ENCODE measurements around the gene VTCN1.

Gene VTCN1

DNA sequence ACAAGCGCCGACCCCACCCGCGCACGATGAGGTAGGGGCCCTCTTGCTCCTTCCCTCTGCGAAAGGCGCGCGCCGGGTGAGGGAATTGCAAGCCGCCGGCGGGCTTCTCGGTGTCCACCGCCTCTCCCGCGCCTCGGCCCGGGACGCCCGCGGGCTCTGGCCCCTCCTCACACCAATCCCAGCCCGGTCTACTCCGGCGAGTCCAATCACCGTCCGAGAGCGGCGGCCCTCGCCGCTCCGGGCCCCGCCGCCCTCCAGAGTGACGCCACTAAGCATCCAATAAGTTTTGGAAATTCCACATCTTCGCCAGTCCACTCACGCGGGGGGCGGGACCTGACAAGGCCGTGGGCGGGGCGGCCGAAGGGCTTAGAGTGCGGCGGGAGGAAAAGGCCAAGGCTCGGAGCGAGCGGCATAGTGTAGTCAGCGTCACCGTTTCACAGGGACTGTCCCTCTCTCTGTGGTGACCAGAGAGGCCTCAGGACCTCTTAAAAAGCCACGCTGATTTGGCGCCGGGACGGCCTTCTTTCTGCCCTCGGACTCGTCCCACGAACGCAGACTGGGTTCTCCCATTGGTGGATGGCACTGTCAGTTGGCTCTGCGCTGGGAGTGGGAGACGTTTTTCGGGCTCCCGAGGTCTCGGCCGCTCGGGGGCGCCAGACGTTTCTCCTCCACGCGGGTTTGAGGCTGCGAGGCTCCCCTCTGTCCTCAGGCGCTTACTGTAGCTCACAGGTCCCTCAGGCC is 89.0 kb downstream of the VTCN1 start, which contains the start of gene TRIM45 (continued):
- TF ChIP-seq INSM2 (tag by site-specific recombination; IDR thresholded peaks at IDR 0.05) = no peak
- peak; percentile 25; the same call in 1 of the 2 replicates for TF ChIP-seq ZBTB20 (tag by site-specific recombination; IDR thresholded peaks at IDR 0.05)
- TF ChIP-seq, protein P1, sequence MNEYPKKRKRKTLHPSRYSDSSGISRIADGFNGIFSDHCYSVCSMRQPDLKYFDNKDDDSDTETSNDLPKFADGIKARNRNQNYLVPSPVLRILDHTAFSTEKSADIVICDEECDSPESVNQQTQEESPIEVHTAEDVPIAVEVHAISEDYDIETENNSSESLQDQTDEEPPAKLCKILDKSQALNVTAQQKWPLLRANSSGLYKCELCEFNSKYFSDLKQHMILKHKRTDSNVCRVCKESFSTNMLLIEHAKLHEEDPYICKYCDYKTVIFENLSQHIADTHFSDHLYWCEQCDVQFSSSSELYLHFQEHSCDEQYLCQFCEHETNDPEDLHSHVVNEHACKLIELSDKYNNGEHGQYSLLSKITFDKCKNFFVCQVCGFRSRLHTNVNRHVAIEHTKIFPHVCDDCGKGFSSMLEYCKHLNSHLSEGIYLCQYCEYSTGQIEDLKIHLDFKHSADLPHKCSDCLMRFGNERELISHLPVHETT (tag by site-specific recombination; IDR thresholded peaks at IDR 0.05) = no peak
- no peak for TF ChIP-seq ZNF132 (tag by site-specific recombination; IDR thresholded peaks at IDR 0.05; ENCODE audit: borderline replicate concordance)
- TF ChIP-seq ZNF544 (tag by site-specific recombination; IDR thresholded peaks at IDR 0.05) = no peak
- no peak for TF ChIP-seq OVOL3 (tag by site-specific recombination; IDR thresholded peaks at IDR 0.05)
- no peak for TF ChIP-seq SCRT2 (tag by site-specific recombination; IDR thresholded peaks at IDR 0.05)
- TF ChIP-seq, protein P2, sequence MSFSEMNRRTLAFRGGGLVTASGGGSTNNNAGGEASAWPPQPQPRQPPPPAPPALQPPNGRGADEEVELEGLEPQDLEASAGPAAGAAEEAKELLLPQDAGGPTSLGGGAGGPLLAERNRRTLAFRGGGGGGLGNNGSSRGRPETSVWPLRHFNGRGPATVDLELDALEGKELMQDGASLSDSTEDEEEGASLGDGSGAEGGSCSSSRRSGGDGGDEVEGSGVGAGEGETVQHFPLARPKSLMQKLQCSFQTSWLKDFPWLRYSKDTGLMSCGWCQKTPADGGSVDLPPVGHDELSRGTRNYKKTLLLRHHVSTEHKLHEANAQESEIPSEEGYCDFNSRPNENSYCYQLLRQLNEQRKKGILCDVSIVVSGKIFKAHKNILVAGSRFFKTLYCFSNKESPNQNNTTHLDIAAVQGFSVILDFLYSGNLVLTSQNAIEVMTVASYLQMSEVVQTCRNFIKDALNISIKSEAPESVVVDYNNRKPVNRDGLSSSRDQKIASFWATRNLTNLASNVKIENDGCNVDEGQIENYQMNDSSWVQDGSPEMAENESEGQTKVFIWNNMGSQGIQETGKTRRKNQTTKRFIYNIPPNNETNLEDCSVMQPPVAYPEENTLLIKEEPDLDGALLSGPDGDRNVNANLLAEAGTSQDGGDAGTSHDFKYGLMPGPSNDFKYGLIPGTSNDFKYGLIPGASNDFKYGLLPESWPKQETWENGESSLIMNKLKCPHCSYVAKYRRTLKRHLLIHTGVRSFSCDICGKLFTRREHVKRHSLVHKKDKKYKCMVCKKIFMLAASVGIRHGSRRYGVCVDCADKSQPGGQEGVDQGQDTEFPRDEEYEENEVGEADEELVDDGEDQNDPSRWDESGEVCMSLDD (tag by site-specific recombination; IDR thresholded peaks at IDR 0.05) = peak; percentile 64; the same call in 1 of the 2 replicates
- TF ChIP-seq ZNF707 (tag by site-specific recombination; IDR thresholded peaks at IDR 0.05) = no peak
- peak; percentile 89 for TF ChIP-seq ZNF561 (tag by site-specific recombination; IDR thresholded peaks at IDR 0.05; ENCODE audit: borderline replicate concordance)
- no peak for TF ChIP-seq ZNF37A (tag by site-specific recombination; IDR thresholded peaks at IDR 0.05)
- peak; percentile 87 for TF ChIP-seq ZFHX2 (tag by site-specific recombination; conservative IDR thresholded peaks at IDR 0.05)
- TF ChIP-seq, protein P3, sequence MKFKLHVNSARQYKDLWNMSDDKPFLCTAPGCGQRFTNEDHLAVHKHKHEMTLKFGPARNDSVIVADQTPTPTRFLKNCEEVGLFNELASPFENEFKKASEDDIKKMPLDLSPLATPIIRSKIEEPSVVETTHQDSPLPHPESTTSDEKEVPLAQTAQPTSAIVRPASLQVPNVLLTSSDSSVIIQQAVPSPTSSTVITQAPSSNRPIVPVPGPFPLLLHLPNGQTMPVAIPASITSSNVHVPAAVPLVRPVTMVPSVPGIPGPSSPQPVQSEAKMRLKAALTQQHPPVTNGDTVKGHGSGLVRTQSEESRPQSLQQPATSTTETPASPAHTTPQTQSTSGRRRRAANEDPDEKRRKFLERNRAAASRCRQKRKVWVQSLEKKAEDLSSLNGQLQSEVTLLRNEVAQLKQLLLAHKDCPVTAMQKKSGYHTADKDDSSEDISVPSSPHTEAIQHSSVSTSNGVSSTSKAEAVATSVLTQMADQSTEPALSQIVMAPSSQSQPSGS (tag by site-specific recombination; IDR thresholded peaks at IDR 0.05; ENCODE audit: low read depth) = no peak
- TF ChIP-seq ZNF785 (tag by site-specific recombination; IDR thresholded peaks at IDR 0.05) = no peak
- no peak for TF ChIP-seq ZNF747 (tag by site-specific recombination; IDR thresholded peaks at IDR 0.05)
- TF ChIP-seq ZNF211 (tag by site-specific recombination; IDR thresholded peaks at IDR 0.05; ENCODE audit: low read depth) = no peak
- no peak for TF ChIP-seq ZNF626 (tag by site-specific recombination; IDR thresholded peaks at IDR 0.05)
- no peak for TF ChIP-seq ZNF473 (tag by site-specific recombination; IDR thresholded peaks at IDR 0.05)
- no peak for TF ChIP-seq TCF7L2 (IDR thresholded peaks at IDR 0.05; ENCODE audit: borderline replicate concordance, low read depth, low read length)
- TF ChIP-seq, protein P4, sequence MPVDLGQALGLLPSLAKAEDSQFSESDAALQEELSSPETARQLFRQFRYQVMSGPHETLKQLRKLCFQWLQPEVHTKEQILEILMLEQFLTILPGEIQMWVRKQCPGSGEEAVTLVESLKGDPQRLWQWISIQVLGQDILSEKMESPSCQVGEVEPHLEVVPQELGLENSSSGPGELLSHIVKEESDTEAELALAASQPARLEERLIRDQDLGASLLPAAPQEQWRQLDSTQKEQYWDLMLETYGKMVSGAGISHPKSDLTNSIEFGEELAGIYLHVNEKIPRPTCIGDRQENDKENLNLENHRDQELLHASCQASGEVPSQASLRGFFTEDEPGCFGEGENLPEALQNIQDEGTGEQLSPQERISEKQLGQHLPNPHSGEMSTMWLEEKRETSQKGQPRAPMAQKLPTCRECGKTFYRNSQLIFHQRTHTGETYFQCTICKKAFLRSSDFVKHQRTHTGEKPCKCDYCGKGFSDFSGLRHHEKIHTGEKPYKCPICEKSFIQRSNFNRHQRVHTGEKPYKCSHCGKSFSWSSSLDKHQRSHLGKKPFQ (tag by site-specific recombination; IDR thresholded peaks at IDR 0.05) = no peak
- no peak for TF ChIP-seq GLI4 (tag by site-specific recombination; IDR thresholded peaks at IDR 0.05)
- TF ChIP-seq ZNF621 (tag by site-specific recombination; IDR thresholded peaks at IDR 0.05) = no peak
- TF ChIP-seq ZNF843 (tag by site-specific recombination; IDR thresholded peaks at IDR 0.05) = no peak
- TF ChIP-seq ZNF112 (tag by site-specific recombination; IDR thresholded peaks at IDR 0.05) = no peak
- TF ChIP-seq ZNF654 (tag by site-specific recombination; IDR thresholded peaks at IDR 0.05; ENCODE audit: low read depth) = peak; percentile 38
- TF ChIP-seq, protein P5, sequence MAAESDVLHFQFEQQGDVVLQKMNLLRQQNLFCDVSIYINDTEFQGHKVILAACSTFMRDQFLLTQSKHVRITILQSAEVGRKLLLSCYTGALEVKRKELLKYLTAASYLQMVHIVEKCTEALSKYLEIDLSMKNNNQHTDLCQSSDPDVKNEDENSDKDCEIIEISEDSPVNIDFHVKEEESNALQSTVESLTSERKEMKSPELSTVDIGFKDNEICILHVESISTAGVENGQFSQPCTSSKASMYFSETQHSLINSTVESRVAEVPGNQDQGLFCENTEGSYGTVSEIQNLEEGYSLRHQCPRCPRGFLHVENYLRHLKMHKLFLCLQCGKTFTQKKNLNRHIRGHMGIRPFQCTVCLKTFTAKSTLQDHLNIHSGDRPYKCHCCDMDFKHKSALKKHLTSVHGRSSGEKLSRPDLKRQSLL (tag by site-specific recombination; IDR thresholded peaks at IDR 0.05) = peak; percentile 33
- no peak for TF ChIP-seq REPIN1 (tag by site-specific recombination; IDR thresholded peaks at IDR 0.05; ENCODE audit: low read depth)
- TF ChIP-seq EGR2 (tag by site-specific recombination; IDR thresholded peaks at IDR 0.05; ENCODE audit: low read depth) = peak; percentile 77
- no peak for TF ChIP-seq ZNF274 (IDR thresholded peaks at IDR 0.05; ENCODE audit: low read length)
- no peak for TF ChIP-seq ZNF274 (tag by site-specific recombination; IDR thresholded peaks at IDR 0.05; ENCODE audit: borderline replicate concordance)
- peak; percentile 58; the same call in 1 of the 2 replicates for TF ChIP-seq ZBTB17 (tag by site-specific recombination; IDR thresholded peaks at IDR 0.05)
- no peak for TF ChIP-seq ZNF10 (tag by site-specific recombination; IDR thresholded peaks at IDR 0.05)
